Nephron (organoid): Measurements from ENCODE around the gene LIN7C.

Experiments used
- H3K27ac Mint-ChIP-seq, 3 experiments: 2 replicates each; pipeline ENCODE4 v1.8.0; 2020; ENCODE audit warnings: mixed read lengths in 3 of 3, mild to moderate bottlenecking in 2 of 3, moderate library complexity in 1 of 3
- H3K27me3 Mint-ChIP-seq: 2 replicates; pipeline ENCODE4 v1.8.0; 2021; ENCODE audit warnings: low read depth, mild to moderate bottlenecking, moderate library complexity, mixed read lengths
- H3K36me3 Mint-ChIP-seq: 2 replicates; pipeline ENCODE4 v1.8.0; 2020; ENCODE audit warnings: low read depth, mixed read lengths
- H3K4me1 Mint-ChIP-seq: 2 replicates; pipeline ENCODE4 v1.8.0; 2020; ENCODE audit warnings: mixed read lengths
- H3K4me3 Mint-ChIP-seq, 3 experiments: 2 replicates each; pipeline ENCODE4 v1.8.0; 2020; ENCODE audit warnings: mild to moderate bottlenecking in 3 of 3, mixed read lengths in 3 of 3, moderate library complexity in 2 of 3
- H3K9me3 Mint-ChIP-seq: 2 replicates; pipeline ENCODE4 v1.8.0; 2020; ENCODE audit warnings: mixed read lengths
- TF ChIP-seq, protein P1 (sequence below), 3 experiments: fragments of 200-600 bp; sonication (generic); IDR thresholded peaks; one replicate each; pipeline ENCODE4 v1.5.0; 2021; ENCODE audit warnings: antibody characterized with exemption in 3 of 3; ENCODE audit not compliant: unreplicated experiment in 3 of 3

The LIN7C gene

DNA sequence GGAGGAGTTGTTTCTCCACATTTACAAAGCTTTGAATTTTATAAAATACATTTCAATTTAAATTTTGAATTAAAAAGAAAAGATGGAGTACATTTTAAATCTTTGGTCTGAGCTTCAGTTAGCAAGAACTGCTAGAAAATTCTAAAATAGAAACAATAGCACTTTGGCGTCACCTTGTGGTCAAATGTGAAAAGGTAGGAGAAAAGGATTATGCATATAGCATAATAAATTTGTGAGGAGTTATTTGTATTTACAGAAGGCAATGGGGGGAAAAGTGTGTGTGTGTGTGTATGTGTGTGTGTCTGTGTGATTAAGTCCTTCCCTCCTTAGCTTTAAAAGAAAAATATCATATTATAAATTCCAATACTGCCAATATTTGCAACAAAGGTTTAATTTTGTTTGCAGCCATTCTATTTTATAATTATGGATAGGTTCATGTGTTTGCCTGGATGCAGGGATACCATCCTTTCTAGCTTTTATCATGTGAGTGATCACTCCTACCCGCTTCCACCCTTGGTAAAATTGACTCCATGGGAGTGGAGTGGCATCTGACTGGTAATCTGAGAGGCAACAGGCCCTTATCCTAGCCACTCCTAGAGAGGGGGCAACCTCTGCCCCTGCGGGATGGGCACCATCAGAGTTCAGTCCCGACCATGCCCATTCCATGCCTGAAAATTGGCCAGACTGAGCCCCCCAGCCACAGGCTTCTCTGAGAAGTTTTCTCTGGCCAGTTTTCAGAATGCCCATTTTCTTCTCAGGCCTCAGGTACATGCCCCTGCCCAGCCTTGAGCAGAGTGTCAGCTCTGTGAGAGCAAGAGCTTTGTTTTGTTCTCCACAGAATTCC is 20.4 kb downstream of the LIN7C start:
- H3K27ac Mint-ChIP-seq: peak overlapping the region; percentile 2 to 16 (median 6)

DNA sequence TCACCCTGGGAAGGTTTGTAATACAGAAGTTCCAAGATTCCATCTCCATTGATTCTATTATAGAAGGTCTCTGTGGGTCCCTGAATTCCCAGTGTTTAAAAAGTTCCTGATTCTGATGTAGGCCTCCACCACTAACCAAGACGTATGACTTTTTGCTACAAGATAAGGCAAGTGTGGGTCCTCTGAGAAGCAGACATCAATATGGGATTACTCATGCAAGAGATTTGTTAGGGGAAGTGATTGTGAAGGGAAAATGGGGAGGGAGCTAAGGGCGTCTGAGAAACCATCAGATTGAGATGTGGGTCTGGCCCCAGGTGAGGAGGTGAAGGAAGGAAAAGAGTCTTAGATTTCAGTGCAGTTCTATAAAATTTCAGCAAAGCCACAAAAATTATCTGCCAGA is 23.8 kb downstream of the LIN7C start:
- H3K9me3 Mint-ChIP-seq: no peaks in the 10 kb centered on the region
- H3K27ac Mint-ChIP-seq: no peak overlapping the region
- H3K4me1 Mint-ChIP-seq: peaks cover 5% of the 10 kb centered on the region
- no peaks in the 10 kb centered on the region for H3K36me3 Mint-ChIP-seq
- no peaks in the 10 kb centered on the region for H3K27me3 Mint-ChIP-seq
- TF ChIP-seq, protein P1, sequence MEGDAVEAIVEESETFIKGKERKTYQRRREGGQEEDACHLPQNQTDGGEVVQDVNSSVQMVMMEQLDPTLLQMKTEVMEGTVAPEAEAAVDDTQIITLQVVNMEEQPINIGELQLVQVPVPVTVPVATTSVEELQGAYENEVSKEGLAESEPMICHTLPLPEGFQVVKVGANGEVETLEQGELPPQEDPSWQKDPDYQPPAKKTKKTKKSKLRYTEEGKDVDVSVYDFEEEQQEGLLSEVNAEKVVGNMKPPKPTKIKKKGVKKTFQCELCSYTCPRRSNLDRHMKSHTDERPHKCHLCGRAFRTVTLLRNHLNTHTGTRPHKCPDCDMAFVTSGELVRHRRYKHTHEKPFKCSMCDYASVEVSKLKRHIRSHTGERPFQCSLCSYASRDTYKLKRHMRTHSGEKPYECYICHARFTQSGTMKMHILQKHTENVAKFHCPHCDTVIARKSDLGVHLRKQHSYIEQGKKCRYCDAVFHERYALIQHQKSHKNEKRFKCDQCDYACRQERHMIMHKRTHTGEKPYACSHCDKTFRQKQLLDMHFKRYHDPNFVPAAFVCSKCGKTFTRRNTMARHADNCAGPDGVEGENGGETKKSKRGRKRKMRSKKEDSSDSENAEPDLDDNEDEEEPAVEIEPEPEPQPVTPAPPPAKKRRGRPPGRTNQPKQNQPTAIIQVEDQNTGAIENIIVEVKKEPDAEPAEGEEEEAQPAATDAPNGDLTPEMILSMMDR (IDR thresholded peaks at IDR 0.05; ENCODE audit: unreplicated experiment in 3 of 3): no peak
- no peak overlapping the region for H3K4me3 Mint-ChIP-seq

More for the DNA sequence above, 20.4 kb downstream of the LIN7C start:
- Mint-ChIP-seq H3K27me3 (no peaks in the 10 kb centered on the region), H3K4me1 (peaks cover 5% of the 10 kb centered on the region), H3K9me3 (no peaks in the 10 kb centered on the region), H3K36me3 (peaks cover 24% of the 10 kb centered on the region), H3K4me3 (no peak overlapping the region)
- TF ChIP-seq, protein P1 (IDR thresholded peaks at IDR 0.05; ENCODE audit: unreplicated experiment in 3 of 3): peak; percentile 85 to 96 (median 86)

DNA sequence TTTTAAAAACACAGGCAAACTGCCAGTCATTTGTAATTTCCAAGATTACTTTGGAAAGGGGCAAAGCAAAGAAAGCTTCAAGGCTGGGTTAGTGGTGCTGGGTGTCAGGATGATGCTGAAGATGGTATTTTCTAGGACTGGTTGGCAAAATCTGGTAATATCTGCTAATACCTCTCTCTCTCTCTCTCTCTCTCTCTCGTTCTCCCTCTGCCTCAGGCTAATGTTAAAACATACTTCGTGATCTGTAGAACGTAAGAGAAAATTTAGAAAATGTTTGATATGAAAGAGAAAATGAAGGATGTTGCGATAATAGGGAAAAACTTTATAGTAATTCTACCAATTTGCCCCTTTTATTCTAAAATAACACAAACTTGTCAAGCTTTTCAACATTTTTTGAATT is 24.6 kb downstream of the LIN7C start:
- Mint-ChIP-seq H3K4me3 (no peak overlapping the region), H3K4me1 (peaks cover 5% of the 10 kb centered on the region), H3K9me3 (no peaks in the 10 kb centered on the region), H3K27me3 (no peaks in the 10 kb centered on the region), H3K27ac (no peak overlapping the region), H3K36me3 (no peaks in the 10 kb centered on the region)
- TF ChIP-seq, protein P1 (IDR thresholded peaks at IDR 0.05; ENCODE audit: unreplicated experiment in 3 of 3): no peak

DNA sequence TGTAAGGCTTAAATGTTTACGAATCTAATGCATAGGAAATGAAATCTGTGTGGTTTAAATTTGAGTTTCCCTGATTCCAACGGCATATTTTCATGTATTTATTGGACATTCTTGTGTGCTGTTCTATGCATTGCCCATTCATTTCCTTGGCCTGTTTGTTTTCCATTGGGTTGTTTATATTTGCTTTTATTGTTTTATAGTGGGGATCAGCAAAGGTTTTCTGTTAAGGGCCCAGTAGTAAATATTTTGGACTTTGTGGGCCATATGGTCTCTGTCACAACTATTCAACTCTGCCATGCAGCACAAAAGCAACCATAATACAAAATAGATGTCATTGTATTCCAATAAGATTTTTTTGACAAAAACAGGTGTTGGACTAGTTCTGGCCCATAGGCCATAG is 28.7 kb downstream of the LIN7C start:
- Mint-ChIP-seq H3K36me3 (no peaks in the 10 kb centered on the region), H3K4me1 (peaks cover 5% of the 10 kb centered on the region), H3K4me3 (no peak overlapping the region), H3K27ac (no peak overlapping the region), H3K9me3 (no peaks in the 10 kb centered on the region), H3K27me3 (no peaks in the 10 kb centered on the region)
- TF ChIP-seq, protein P1 (IDR thresholded peaks at IDR 0.05; ENCODE audit: unreplicated experiment in 3 of 3): no peak

DNA sequence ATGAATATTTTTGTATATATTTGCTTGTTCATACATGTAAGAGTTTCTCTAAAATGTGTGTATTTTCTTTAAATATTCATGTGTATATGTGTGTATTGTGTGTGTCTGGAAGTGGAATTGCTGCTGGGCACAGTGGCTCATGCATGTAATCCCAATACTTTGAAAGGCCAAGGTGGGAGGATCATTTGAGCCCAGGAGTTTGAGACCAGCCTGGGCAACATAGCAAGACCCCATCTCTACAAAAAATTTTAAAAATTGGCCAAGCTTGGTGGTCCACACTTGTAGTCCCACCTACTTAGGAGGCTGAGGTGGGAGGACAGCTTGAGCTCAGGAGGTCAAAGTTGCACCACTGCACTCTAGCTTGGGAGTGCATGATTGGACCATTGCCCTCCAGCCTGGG is 29.3 kb downstream of the LIN7C start:
- H3K27me3 Mint-ChIP-seq: no peaks in the 10 kb centered on the region
- H3K9me3 Mint-ChIP-seq: no peaks in the 10 kb centered on the region

More for the DNA sequence above, 29.3 kb downstream of the LIN7C start:
- Mint-ChIP-seq H3K36me3 (no peaks in the 10 kb centered on the region), H3K4me3 (no peak overlapping the region), H3K27ac (no peak overlapping the region), H3K4me1 (peaks cover 5% of the 10 kb centered on the region)
- TF ChIP-seq, protein P1 (IDR thresholded peaks at IDR 0.05; ENCODE audit: unreplicated experiment in 3 of 3): no peak
